ENCODE data around the gene PEA15.

Gene PEA15, protein sequence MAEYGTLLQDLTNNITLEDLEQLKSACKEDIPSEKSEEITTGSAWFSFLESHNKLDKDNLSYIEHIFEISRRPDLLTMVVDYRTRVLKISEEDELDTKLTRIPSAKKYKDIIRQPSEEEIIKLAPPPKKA

GRCh38 chr1:160205242-160206035 is at the start of gene PEA15:
Gene PEA15, plus strand, starts transcription at chr1:160205384. Its CDS starts 6,161 bp downstream, at chr1:160211545.
- TF ChIP-seq, protein P1, sequence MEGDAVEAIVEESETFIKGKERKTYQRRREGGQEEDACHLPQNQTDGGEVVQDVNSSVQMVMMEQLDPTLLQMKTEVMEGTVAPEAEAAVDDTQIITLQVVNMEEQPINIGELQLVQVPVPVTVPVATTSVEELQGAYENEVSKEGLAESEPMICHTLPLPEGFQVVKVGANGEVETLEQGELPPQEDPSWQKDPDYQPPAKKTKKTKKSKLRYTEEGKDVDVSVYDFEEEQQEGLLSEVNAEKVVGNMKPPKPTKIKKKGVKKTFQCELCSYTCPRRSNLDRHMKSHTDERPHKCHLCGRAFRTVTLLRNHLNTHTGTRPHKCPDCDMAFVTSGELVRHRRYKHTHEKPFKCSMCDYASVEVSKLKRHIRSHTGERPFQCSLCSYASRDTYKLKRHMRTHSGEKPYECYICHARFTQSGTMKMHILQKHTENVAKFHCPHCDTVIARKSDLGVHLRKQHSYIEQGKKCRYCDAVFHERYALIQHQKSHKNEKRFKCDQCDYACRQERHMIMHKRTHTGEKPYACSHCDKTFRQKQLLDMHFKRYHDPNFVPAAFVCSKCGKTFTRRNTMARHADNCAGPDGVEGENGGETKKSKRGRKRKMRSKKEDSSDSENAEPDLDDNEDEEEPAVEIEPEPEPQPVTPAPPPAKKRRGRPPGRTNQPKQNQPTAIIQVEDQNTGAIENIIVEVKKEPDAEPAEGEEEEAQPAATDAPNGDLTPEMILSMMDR (IDR thresholded peaks at IDR 0.05; ENCODE audit: control insufficient read depth, insufficient read depth, low read depth, low read length, missing control alignments): no peak
- H3K4me3 ChIP-seq (ENCODE audit: control insufficient read depth, low read depth, low read length): peak within 1 kb of the TSS; percentile 72
- no peak for DNase-seq (ENCODE audit: low read depth)

GRCh38 chr1:160156361-160156760 is 48.8 kb upstream of the PEA15 start:
- DNase-seq (ENCODE audit: low read depth): no peak
- no peak overlapping the region for H3K4me3 ChIP-seq (ENCODE audit: control insufficient read depth, low read depth, low read length)
- TF ChIP-seq, protein P1 (IDR thresholded peaks at IDR 0.05; ENCODE audit: control insufficient read depth, insufficient read depth, low read depth, low read length, missing control alignments): no peak

DNA sequence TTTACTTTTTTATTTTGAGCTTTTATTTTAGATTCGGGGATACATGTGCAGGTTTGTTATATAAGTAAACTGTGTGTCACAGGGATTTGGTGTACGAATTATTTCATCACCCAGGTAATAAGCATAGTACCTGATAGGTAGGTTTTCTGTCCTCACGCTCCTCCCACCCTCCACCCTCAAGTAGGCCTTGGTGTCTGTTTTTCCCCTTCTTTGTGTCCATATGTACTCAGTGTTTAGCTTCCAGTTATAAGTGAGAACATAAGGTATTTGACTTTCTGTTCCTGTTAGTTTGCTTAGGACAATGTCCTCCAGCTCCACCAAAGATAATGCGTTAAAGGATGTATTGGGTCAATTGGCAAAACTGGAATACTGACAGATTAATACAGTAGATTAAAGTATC is 48.0 kb upstream of the PEA15 start:
- TF ChIP-seq, protein P1 (IDR thresholded peaks at IDR 0.05; ENCODE audit: control insufficient read depth, insufficient read depth, low read depth, low read length, missing control alignments): no peak
- H3K4me3 ChIP-seq (ENCODE audit: control insufficient read depth, low read depth, low read length): no peak overlapping the region
- no peak for DNase-seq (ENCODE audit: low read depth)

GRCh38 chr1:160158031-160158430 is 47.2 kb upstream of the PEA15 start:
- TF ChIP-seq, protein P1 (IDR thresholded peaks at IDR 0.05; ENCODE audit: control insufficient read depth, insufficient read depth, low read depth, low read length, missing control alignments): no peak
- no peak overlapping the region for H3K4me3 ChIP-seq (ENCODE audit: control insufficient read depth, low read depth, low read length)
- no peak for DNase-seq (ENCODE audit: low read depth)

GRCh38 chr1:160158534-160158933 is 46.6 kb upstream of the PEA15 start:
- H3K4me3 ChIP-seq (ENCODE audit: control insufficient read depth, low read depth, low read length): no peak overlapping the region
- no peak for DNase-seq (ENCODE audit: low read depth)
- TF ChIP-seq, protein P1 (IDR thresholded peaks at IDR 0.05; ENCODE audit: control insufficient read depth, insufficient read depth, low read depth, low read length, missing control alignments): no peak

GRCh38 chr1:160159846-160160245 is 45.3 kb upstream of the PEA15 start:
- no peak for DNase-seq (ENCODE audit: low read depth)
- no peak overlapping the region for H3K4me3 ChIP-seq (ENCODE audit: control insufficient read depth, low read depth, low read length)
- TF ChIP-seq, protein P1 (IDR thresholded peaks at IDR 0.05; ENCODE audit: control insufficient read depth, insufficient read depth, low read depth, low read length, missing control alignments): no peak
